GM21717 (cell line): ENCODE data around the gene NR3C1.

Source experiments
- ATAC-seq: cut with Tn5 transposase; IDR thresholded peaks from one replicate; pipeline ENCODE4 v1.9.1; 2021; ENCODE audit warnings: mild to moderate bottlenecking, moderate library complexity; ENCODE audit not compliant: unreplicated experiment

Gene NR3C1

DNA sequence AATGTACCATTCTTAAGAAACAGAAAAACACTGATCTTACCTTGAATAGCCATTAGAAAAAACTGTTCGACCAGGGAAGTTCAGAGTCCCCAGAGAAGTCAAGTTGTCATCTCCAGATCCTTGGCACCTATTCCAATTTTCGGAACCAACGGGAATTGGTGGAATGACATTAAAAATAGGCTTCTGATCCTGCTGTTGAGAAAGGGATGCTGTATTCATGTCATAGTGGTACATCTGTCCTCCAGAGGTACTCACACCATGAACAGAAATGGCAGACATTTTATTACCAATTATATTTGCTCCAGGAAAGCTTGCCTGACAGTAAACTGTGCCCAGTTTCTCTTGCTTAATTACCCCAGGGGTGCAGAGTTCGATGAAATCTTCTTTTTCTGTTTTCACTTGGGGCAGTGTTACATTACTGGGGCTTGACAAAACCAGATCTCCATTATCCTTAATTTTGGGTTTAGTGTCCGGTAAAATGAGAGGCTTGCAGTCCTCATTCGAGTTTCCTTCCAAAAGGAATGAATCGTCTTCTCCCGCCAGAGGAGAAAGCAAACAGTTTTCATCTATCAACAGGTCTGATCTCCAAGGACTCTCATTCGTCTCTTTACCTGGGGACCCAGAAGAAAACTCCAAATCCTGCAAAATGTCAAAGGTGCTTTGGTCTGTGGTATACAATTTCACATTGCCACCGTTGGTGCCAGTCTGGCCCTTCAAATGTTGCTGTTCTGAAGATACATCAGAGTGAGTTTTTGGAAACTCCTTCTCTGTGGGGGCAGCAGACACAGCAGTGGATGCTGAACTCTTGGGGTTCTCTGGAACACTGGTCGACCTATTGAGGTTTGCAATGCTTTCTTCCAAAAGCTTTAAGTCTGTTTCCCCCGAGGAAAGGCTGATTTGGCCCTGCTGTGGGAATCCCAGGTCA lies 3.6 kb downstream of the NR3C1 start:
- ATAC-seq, result no peak

DNA sequence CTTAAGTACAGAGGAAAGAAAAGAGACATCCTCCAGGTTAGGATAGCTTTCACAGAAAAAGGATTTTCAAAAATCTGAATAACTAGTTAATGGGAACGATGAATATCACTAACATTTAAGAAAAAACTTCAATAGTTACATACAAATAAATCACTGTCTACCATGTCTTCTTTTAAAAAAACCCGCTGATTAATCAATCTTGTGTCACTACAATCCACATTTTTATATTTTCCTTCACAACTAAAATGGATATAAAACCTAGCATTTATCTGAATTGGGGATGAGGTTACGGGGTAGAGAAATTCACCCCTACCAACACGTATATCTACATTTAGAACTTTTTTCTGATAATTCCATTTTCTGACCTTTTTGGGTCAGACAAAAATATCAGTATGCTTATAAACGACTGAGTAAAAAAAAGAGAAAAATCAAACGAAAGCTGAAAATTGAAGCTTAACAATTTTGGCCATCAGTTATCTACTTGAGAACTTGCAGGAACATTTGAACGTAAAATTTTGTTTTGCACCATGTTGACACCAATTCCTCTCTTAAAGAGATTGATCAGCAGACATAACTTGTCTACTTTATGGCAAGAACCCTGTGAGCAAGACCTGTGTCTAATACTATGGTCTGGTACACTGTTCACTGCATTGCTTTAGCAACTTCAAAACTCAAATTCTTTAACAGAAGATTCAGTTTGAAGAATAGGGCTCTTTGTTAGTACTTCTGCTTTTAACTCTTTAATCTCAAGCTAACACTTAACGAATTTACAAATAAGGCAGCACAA lies 4.8 kb downstream of the NR3C1 start:
- no peak for ATAC-seq

GRCh38 chr5:143398053-143398355 lies 5.5 kb downstream of the NR3C1 start:
- no peak for ATAC-seq

GRCh38 chr5:143397302-143398052 lies 6.0 kb downstream of the NR3C1 start:
- ATAC-seq, result no peak

GRCh38 chr5:143396353-143396940 lies 7.0 kb downstream of the NR3C1 start:
- no peak for ATAC-seq

DNA sequence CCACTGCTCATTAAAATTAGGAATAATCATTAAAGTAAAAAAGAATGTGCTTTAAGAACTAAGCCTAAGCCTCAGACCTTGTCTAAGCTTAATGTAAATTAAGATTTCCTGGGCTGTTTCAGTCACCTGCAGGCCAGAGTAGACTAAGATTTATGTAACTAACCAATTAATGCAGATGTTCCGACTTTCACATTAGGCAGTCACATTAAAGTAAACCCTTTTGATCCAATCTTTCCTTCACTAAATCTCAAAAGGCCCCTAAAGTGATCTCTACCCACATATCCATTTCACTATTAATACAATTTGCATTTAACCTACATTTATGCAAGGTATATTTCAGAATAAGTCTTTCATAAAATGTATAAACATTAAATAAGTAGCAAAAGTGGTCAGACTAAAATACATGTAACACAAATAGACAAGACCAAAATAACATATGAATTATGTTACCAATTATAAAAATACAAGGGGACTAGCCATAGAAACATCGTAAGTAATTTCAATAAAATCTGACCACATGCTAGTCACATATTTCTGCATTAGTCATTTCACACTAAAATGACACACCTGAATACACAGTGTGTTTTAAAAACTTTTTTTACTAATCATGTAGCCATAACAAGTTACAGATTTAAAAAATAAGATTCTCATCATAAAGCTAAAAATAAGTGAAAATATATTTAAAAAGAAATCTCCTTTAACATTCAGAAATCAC lies 7.7 kb downstream of the NR3C1 start:
- peak; percentile 50 for ATAC-seq

DNA sequence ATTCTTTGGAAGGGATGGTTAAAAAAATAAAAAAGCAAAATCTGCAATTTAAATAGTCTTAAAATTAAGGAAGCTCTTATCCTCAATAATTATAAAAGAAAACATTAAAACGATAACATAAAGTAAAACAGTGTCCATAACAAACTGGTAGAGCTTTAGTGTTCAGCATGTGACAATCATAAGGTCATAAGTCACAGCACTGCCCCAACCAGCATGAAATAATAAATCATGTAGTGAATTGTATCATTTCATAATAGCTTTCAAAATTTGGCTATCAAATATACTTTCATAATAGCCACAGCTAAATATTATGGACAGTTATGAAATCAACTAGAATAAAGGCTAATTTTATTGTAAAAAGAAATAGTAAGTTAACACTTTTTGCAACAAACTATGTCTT lies 10.0 kb downstream of the NR3C1 start:
- ATAC-seq, result no peak

DNA sequence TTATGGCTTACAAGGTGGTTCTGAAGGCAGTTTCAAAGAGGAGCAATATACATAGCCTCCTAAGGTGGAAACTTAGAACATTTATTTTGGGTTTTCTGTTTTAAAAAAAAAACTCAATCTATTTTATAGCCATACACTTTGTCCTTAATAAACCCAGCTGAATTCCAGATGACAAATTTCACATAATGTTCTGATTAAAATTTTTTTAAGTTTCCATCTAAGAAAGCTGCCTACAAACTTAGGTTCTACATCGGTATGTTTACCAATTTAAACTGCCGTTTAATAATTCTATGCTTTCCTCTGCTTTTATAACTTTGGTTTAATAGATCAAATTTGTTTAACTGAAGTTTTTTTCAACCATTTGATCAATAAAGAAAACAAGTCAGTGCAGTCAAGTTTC lies 12.5 kb downstream of the NR3C1 start:
- no peak for ATAC-seq

DNA sequence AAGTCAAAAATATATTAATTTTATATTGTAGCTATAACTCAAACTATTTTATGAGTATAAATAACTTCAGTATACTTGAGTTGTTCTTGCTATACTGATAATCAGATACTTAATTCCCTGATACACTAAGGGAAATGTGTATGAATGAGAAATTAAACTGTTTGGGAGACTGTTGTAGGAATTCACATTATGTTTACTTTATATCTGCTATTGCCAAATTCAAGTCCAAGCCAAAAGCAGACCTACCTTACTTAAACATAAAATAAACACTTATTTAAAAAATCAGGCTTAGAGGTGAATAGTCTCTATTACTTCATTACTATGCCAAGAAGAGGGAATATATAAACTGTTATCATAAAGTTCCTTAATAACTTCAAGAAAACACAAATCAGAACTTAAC lies 13.2 kb downstream of the NR3C1 start:
- no peak for ATAC-seq

- ATAC-seq, result no peak
These were observed 16.8 kb downstream of the NR3C1 start for GRCh38 chr5:143386725-143387124.

- ATAC-seq, result no peak
These were observed 18.4 kb downstream of the NR3C1 start for GRCh38 chr5:143384865-143385657.

- no peak for ATAC-seq
These were observed 19.5 kb downstream of the NR3C1 start for GRCh38 chr5:143383988-143384387.

DNA sequence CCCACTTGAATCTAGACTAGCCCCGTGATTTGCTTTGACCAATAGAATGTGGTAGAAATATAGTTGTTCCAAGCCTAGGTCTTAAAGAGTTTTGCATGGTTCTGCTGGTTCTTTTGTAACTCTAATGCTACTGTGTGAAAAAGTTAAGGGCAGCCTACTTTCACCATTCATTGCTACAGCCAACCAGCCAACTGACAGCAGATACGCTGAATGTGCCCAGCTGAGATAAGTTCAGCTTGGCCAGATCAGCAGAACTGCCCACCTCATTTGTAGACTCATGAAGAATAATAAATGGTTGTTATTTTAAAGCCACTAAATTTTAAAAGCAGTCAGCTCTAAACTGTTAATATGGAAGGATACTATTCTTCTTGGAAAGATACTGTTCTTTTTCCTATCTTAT lies 23.9 kb downstream of the NR3C1 start:
- ATAC-seq, result no peak

DNA sequence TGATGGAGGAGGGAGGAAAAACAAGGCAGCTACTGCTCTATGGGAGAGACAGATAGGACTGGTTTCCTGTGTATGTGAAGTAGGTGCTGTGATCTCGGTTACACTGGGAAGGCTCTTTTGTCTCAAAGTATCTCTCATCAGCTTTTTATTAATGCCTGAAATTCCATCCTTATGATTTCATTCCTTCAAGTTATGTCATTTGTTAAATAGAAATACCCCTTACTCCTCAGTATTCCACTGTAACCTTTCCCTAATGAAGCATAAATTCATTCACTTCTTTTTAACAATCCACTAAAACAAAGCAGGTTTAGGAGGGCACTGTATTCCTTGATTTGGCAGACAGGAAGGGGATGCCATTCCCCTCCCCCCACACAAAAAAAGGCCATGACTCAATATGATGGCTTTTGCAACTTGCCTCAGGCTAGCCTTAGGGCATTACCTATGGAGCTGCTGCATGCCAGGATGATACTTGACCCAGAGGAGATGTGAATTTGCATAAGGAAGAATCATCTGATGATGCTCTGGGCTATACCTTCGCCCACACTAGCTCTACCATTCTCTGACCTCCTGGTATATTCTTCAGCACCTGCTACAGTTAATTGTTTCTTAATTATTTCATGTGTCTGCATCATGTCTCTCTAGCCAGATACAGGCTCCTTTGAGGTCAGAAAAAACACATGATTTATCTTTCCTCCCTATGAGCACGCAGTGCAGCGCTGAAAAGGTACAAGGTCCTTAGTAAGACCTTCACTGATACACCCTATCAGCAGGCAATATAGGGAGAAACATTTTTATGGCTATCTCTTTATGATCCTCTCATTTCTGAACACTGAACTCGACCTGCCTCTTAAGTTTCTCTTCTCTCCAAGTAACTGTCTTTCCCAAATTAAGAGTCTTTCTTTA lies 26.3 kb downstream of the NR3C1 start:
- ATAC-seq, result no peak

GRCh38 chr5:143376195-143376779 lies 27.2 kb downstream of the NR3C1 start:
- no peak for ATAC-seq

DNA sequence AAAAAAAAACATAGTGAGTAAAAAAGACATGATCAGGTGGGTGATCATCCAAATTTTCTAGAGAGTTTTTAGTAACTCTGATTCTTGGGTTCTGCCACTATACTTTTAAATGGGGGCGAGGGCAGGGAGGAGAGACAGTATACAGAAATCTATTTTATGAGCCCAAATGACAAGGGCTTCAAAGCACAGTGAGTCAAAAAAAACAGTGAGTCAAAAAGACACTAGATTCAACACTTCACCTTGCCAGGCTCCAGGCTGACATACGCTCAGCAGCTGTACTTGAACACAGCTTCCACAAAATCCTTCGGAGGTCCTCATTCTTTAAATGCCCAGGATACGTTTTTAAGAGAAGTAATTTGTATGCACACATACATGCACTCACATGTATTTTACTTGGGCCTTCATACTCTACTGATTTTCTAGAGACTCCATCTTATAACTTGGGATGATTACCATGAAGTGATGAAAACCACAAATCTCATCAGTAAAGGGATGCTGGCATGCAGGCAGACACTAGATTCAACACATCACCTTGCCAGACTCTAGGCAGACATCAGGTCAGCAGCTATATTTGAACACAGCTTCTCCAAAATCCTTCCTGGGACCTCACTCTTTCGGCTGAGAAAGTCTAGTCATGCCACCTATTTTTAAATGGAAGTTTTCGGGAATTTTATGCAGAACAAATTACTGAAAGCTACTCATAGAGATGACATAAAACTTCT lies 28.8 kb downstream of the NR3C1 start:
- ATAC-seq, result no peak

GRCh38 chr5:143373076-143373475 lies 30.4 kb downstream of the NR3C1 start:
- no peak for ATAC-seq
